A673 (cell line): ENCODE measurements around the gene USP16.

Experiments
- CTCF ChIP-seq: fragments of 300-800, 200-600 bp; sonication (generic); conservative IDR thresholded peaks from 2 replicates; pipeline ENCODE4 v1.5.1; 2017; ENCODE audit warnings: low read depth, mild to moderate bottlenecking, antibody characterized with exemption, low read length, moderate library complexity, mixed read lengths
- EZH2 ChIP-seq: fragments of 200-600 bp; sonication (generic); IDR thresholded peaks from 2 replicates; pipeline ENCODE4 v1.6.1; 2017; ENCODE audit warnings: borderline replicate concordance, low read depth, mild to moderate bottlenecking, mixed read lengths, antibody characterized with exemption, low read length; ENCODE audit not compliant: poor library complexity, severe bottlenecking

- TF ChIP-seq CTCF (no peak), EZH2 (no peak)
Measured at GRCh38 chr21:29072873-29073221, 48.4 kb downstream of the USP16 start.
